Heart right ventricle (tissue), 16 donors: Measurements from ENCODE around the gene SYTL3. TPM values are rescaled to one million over a fixed set of nuclear protein-coding genes. Genes with fewer than 3 reads are reported as not detected.
"Not testable (repeated sequence)": the region's sequence is repeated elsewhere in the genome, so short reads cannot be mapped to it uniquely, and the experiment has no call there.

Experiments
- ATAC-seq, 8 donors: fragments of 200-7000 bp; cut with Tn5 transposase; one replicate each; pipeline ENCODE4 v1.9.1; 2020; ENCODE audit warnings: mild to moderate bottlenecking in 8 of 8, moderate library complexity in 8 of 8, moderate number of reproducible peaks in 1 of 8
- DNase-seq, 2 donors: peaks; one replicate each; pipeline ENCODE4 v3.0.0-alpha.2; 2020
- H3K27ac ChIP-seq, 10 donors: fragments of 200-600 bp; sonication (generic) in 2 of 10; one replicate each; pipeline versions ENCODE4 v1.5.0 to v1.8.0; 2020 to 2022; ENCODE audit warnings: mild to moderate bottlenecking in 3 of 10
- H3K27me3 ChIP-seq, 7 donors: fragments of 200-600 bp; one replicate each; pipeline ENCODE4 v1.8.0; 2021 to 2022; ENCODE audit warnings: mild to moderate bottlenecking in 2 of 7
- H3K36me3 ChIP-seq, 9 donors: fragments of 200-600 bp; sonication (generic) in 1 of 9; one replicate each; pipeline versions ENCODE4 v1.5.0 to v1.8.0; 2020 to 2022; ENCODE audit warnings: mild to moderate bottlenecking in 2 of 9
- H3K4me1 ChIP-seq, 9 donors: fragments of 200-600 bp; sonication (generic) in 1 of 9; one replicate each; pipeline versions ENCODE4 v1.5.0 to v1.8.0; 2020 to 2022; ENCODE audit warnings: mild to moderate bottlenecking in 4 of 9
- H3K4me3 ChIP-seq, 10 donors: fragments of 200-600 bp; sonication (generic) in 2 of 10; one replicate each; pipeline versions ENCODE4 v1.5.0 to v1.8.0; 2020 to 2022; ENCODE audit warnings: mild to moderate bottlenecking in 7 of 10, moderate library complexity in 2 of 10
- H3K9me3 ChIP-seq, 11 donors: fragments of 200-600 bp in 10 of 11; sonication (generic) in 2 of 11; one replicate each; pipeline versions ENCODE4 v1.5.0 to v1.8.0; 2013 to 2022; ENCODE audit warnings: mild to moderate bottlenecking in 2 of 11, control low read depth in 1 of 11, moderate library complexity in 1 of 11
- CTCF ChIP-seq, 9 donors: fragments of 200-600 bp; sonication (generic) in 2 of 9; IDR thresholded peaks; one replicate each; pipeline versions ENCODE4 v1.5.0 to v1.8.0; 2021 to 2022; ENCODE audit warnings: antibody characterized with exemption in 9 of 9, mild to moderate bottlenecking in 5 of 9, moderate library complexity in 1 of 9
- WGBS, 2 donors: extraction: QIAGEN DNeasy Blood & Tissue Kit; methylation state at CpG; one replicate each; pipeline ENCODE4 v1.1.7; 2013; ENCODE audit warnings: inconsistent platforms in 1 of 2; 5-methylcytosine and 5-hydroxymethylcytosine counted together
- intact Hi-C, 10 donors: fragments of 100-400 bp; cut with DNase I; formaldehyde crosslinking; loops; one replicate each; pipeline versions ENCODE4 v1.11.1 to v1.14.2; 2022
- polyA plus RNA-seq, 2 donors: library from polyadenylated mRNA; stranded (reverse); fragments of 200-250 nt; gene quantifications; one replicate each; pipeline ENCODE4 v1.2.3, GENCODE V29; 2013
- total RNA-seq, 10 donors: library from RNA; stranded (reverse); fragmentation: NEBNext Ultra II Directional in 3 of 10; extraction: Animal tissue kit (Norgen Biotek cat#: 25700) in 3 of 10; gene quantifications; one replicate each; pipeline versions ENCODE4 v1.2.1 to v1.2.4, GENCODE V29; 2021 to 2023
- donor health status: Arrhythmogenic right ventricular cardiomyopathy.
- donor health status: ischemic (EF 13 %, LVEDD 7.1; RV severe dilation, severe dysfunction).
- donor health status: healthy with polysubstance abuse.
- donor health status: DM: no; HTN: yes; CAD: no.
- donor health status: DM: no; HTN: no; CAD: no.
- donor health status: ischemic (EF 25% LVEDD 6.9; RV normal size, moderate dysfunction).
- donor health status: ischemic (EF 25% LVEDD 5.7; RV mildly dilated, moderate dysfunction).
- donor health status: healthy.
- donor health status: DM: yes; HTN: yes; CAD: no.
- donor health status: Ischemic cardiomyopathy.
- donor health status: ischemic (EF 35%, LVEDD 5.7; RV mildly dilated, moderate dysfunction).
- donor health status: nonischemic (EF 11% LVEDD 7.7; RV severe dilation, severe dysfunction).
- donor health status: DM: yes; HTN: yes; CAD: no.
- donor health status: PGD.
- donor health status: ischemic (EF 29% LVEDD 5.4; RV normal size, mild dysfunction).
- donor health status: nonischemic (EF 23%, LVEDD 6.1; RV moderate dilation, normal function).

The SYTL3 gene
- total and polyA plus RNA-seq, 12 donors, result 3.6 to 11.9 (median 8.1) TPM

- Histone ChIP-seq H3K27me3 (no peaks in the 10 kb centered on the region), H3K36me3 (peaks cover 0 to 90% (median 8%) of the 10 kb centered on the region in 9 donors), H3K9me3 (peaks cover 0 to 14% (median 0%) of the 10 kb centered on the region in 11 donors), H3K4me1 (peaks cover 3 to 36% (median 20%) of the 10 kb centered on the region in 9 donors), H3K4me3 (no peak overlapping the region), H3K27ac (peak overlapping the region in 5 of 10 donors; percentile 21 to 60 (median 58))
- intact Hi-C loops, result no loop called here
- DNase-seq, result no peak
- ATAC-seq, result peak in 4 of 8 donors; percentile 21 to 51 (median 38)
- 50 to 61% methylated on average over 14 of the region's 14 CpGs for WGBS, 2 donors
- TF ChIP-seq CTCF (IDR thresholded peaks at IDR 0.05), result no peak
Observed at GRCh38 chr6:158611541-158612370, 38.1 kb upstream of the SYTL3 start.

GRCh38 chr6:158614606-158615005 is 35.2 kb upstream of the SYTL3 start:
- H3K4me1 ChIP-seq, result peaks cover 3 to 30% (median 18%) of the 10 kb centered on the region in 9 donors
- H3K4me3 ChIP-seq, H3K27ac ChIP-seq, ATAC-seq, H3K27me3 ChIP-seq, DNase-seq, intact Hi-C loops: not testable (repeated sequence)
- peaks cover 0 to 14% (median 0%) of the 10 kb centered on the region in 11 donors for H3K9me3 ChIP-seq
- peaks cover 0 to 67% (median 4%) of the 10 kb centered on the region in 9 donors for H3K36me3 ChIP-seq
- WGBS, 2 donors, result 94 to 99% methylated on average over 3 of the region's 3 CpGs

- H3K4me1 ChIP-seq, DNase-seq, H3K27me3 ChIP-seq, H3K4me3 ChIP-seq, H3K27ac ChIP-seq, intact Hi-C loops, ATAC-seq: not testable (repeated sequence)
- H3K36me3 ChIP-seq, result peaks cover 0 to 64% (median 6%) of the 10 kb centered on the region in 9 donors
- peaks cover 0 to 14% (median 0%) of the 10 kb centered on the region in 11 donors for H3K9me3 ChIP-seq
- 98% methylated on average over 3 of the region's 3 CpGs for WGBS, 2 donors
Observed at GRCh38 chr6:158618289-158618688, 31.6 kb upstream of the SYTL3 start.

- ATAC-seq (peak in 1 of 8 donors; percentile 40), DNase-seq (no peak)
- Histone ChIP-seq H3K9me3 (peaks cover 0 to 7% (median 0%) of the 10 kb centered on the region in 11 donors), H3K27me3 (no peaks in the 10 kb centered on the region), H3K4me1 (peaks cover 0 to 6% (median 0%) of the 10 kb centered on the region in 9 donors), H3K4me3 (no peak overlapping the region), H3K27ac (no peak overlapping the region), H3K36me3 (peaks cover 0 to 60% (median 6%) of the 10 kb centered on the region in 9 donors)
- 93 to 96% methylated on average over 17 of the region's 17 CpGs for WGBS, 2 donors
- no peak for TF ChIP-seq CTCF (IDR thresholded peaks at IDR 0.05)
- intact Hi-C loops, result loop anchor here in 3 of 10 donors (10.0 kb wide), 2 partner anchors 65 to 75 kb away; no protein-coding TSS in a partner anchor
Observed at GRCh38 chr6:158619922-158620801, 29.7 kb upstream of the SYTL3 start.
